ENCODE measurements around the gene MAP2K2.

MAP2K2 gene

DNA sequence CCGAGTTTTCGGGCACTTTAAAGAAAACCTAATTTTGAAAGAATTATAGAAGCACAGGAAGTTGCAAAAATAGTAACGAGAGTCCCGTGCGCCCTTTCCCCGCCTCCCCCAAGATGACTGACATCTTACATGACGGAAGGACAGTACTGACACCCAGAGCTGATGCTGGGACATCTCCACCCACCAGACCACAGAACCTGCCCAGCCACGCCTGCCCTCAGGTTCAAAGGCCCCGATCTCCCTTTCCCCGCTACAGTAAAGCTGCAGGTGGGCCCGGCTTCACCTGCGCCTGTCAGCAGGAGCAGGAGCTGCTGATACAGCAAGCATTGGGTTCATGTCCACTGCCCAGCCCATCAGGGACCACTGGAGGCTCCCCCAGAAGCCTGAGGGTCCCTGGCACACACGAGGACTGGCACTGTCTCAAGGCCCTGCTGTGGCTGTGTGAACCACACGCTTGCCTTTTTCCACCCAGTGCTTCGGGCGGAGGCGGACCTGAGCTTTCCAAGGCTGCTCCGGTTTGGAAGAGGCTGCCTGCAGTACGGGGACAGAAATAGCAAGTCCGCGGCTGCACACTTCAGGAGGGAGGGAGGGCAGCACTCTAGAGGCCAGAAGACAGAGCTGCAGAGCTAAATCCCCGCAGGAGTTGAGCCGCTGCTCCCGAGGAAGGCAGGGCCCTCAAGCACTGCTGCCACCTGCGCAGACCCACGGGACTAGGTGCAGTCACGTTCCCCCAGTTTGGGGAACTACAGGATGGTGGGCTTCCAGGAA, 8.7 kb downstream of the MAP2K2 start:
- Mint-ChIP-seq H3K4me3 (peak overlapping the region; percentile 49 to 65), H3K9me3 (no peaks in the 10 kb centered on the region), H3K27ac (peak overlapping the region; percentile 82 to 87), H3K27me3 (no peaks in the 10 kb centered on the region), H3K4me1 (peaks cover 81% of the 10 kb centered on the region)
- DNase-seq = peak; percentile 53 to 62
- ATAC-seq = peak; percentile 95

- DNase-seq (no peak), ATAC-seq (no peak)
- no peak overlapping the region for H3K27ac Mint-ChIP-seq
- H3K9me3 Mint-ChIP-seq = no peaks in the 10 kb centered on the region
- H3K4me1 Mint-ChIP-seq = peaks cover 82% of the 10 kb centered on the region
- no peaks in the 10 kb centered on the region for H3K27me3 Mint-ChIP-seq
- H3K4me3 Mint-ChIP-seq = no peak overlapping the region
These were observed 9.7 kb downstream of the MAP2K2 start for GRCh38 chr19:4114181-4114580.

DNA sequence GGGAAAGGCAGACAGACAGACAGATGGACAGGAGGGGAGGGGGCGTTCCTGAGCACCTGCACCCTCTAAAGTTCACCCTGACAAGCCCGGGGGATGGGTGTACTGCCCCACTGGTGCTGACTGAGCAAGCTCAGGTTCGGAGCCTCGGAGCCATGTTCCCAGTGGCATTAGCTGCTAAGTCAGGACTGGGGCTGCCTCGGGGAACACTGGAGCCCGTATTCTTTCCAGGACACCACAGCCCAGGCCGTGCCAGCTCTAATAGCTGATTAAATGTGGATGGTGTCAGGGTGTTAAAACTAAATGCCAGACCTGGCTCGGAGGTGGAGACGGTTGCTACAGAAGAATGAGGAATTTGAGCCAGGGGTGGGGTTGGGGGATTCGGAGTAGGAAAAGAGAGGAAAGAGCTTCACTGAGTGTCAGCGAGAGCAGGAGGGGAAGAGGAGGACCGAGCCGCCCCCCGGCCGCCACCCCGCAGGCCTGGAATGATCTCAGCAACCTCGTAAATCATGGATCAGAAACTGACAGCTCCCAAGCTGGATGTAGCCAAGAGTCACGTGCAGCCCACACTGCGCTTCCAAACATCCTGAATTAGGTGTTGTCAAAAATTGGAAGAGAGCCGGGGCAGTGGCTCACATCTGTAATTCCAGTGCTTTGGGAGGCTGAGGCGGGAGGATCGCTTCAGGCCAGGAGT, 10.4 kb downstream of the MAP2K2 start:
- Mint-ChIP-seq H3K27ac (no peak overlapping the region), H3K4me3 (peak overlapping the region in 1 of 2 donors; percentile 10), H3K27me3 (no peaks in the 10 kb centered on the region), H3K9me3 (no peaks in the 10 kb centered on the region), H3K4me1 (peaks cover 89% of the 10 kb centered on the region)
- DNase-seq (no peak), ATAC-seq (no peak)

GRCh38 chr19:4112367-4112766, 11.6 kb downstream of the MAP2K2 start:
- Mint-ChIP-seq H3K27me3 (no peaks in the 10 kb centered on the region), H3K9me3 (no peaks in the 10 kb centered on the region)

GRCh38 chr19:4109626-4109945, 14.3 kb downstream of the MAP2K2 start:
- DNase-seq = no peak
- ATAC-seq = no peak
- H3K4me1 Mint-ChIP-seq = peaks cover 86% of the 10 kb centered on the region
- H3K4me3 Mint-ChIP-seq = peak overlapping the region in 1 of 2 donors; percentile 82
- H3K9me3 Mint-ChIP-seq = no peaks in the 10 kb centered on the region
- H3K27me3 Mint-ChIP-seq = no peaks in the 10 kb centered on the region
- peak overlapping the region; percentile 42 to 49 for H3K27ac Mint-ChIP-seq

More at GRCh38 chr19:4112367-4112766, 11.6 kb downstream of the MAP2K2 start:
- ATAC-seq (no peak), DNase-seq (no peak)
- Mint-ChIP-seq H3K27ac (peak overlapping the region; percentile 52 to 71), H3K4me1 (peaks cover 89% of the 10 kb centered on the region), H3K4me3 (no peak overlapping the region)

GRCh38 chr19:4108767-4109625, 14.9 kb downstream of the MAP2K2 start:
- Mint-ChIP-seq H3K4me1 (peaks cover 87% of the 10 kb centered on the region), H3K9me3 (no peaks in the 10 kb centered on the region), H3K27me3 (no peaks in the 10 kb centered on the region), H3K4me3 (peak overlapping the region; percentile 54 to 82), H3K27ac (peak overlapping the region; percentile 65 to 92)
- peak; percentile 72 for ATAC-seq
- DNase-seq = peak; percentile 46 to 72

DNA sequence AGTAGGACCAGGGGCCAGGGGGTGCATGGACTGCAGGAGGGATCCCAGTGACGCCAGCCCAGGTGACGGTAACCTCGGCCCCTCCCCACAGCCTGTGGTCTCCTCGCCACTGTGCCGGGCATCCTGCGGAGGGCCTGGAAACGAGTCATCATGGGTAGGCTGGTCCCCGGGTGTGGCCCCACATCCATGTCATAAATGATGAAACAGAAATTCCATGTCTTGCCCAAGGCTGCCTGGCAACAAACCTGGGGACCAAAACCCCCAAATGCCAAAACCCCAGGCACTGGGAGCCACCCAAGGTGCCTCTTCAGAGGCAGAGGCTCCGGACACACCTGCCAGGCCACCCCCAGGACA, 20.9 kb downstream of the MAP2K2 start:
- DNase-seq (peak in 1 of 2 donors; percentile 44), ATAC-seq (no peak)
- H3K4me3 Mint-ChIP-seq = peak overlapping the region in 1 of 2 donors; percentile 15
- peak overlapping the region in 1 of 2 donors; percentile 65 for H3K27ac Mint-ChIP-seq
- peaks cover 45% of the 10 kb centered on the region for H3K4me1 Mint-ChIP-seq
- H3K9me3 Mint-ChIP-seq = no peaks in the 10 kb centered on the region
- H3K27me3 Mint-ChIP-seq = no peaks in the 10 kb centered on the region

GRCh38 chr19:4102339-4103079, 21.4 kb downstream of the MAP2K2 start:
- Mint-ChIP-seq H3K27ac (no peak overlapping the region), H3K4me3 (no peak overlapping the region), H3K4me1 (peaks cover 40% of the 10 kb centered on the region), H3K27me3 (no peaks in the 10 kb centered on the region), H3K9me3 (no peaks in the 10 kb centered on the region)
- no peak for ATAC-seq
- DNase-seq = no peak

DNA sequence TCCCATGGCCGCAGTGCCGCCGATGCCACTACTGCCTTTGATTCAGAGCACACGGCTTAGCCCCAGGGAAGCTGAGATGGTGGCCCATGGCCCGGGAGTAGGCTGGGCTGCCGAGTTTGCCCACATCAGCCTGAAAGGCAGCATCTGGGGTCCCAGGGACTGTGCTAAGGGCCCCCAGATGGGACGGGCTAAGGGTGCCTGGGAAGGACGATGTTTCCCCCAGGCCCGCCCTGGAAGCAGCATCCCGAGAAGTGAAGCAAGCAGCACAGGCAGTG, 22.5 kb downstream of the MAP2K2 start:
- Mint-ChIP-seq H3K27me3 (no peaks in the 10 kb centered on the region), H3K4me3 (no peak overlapping the region), H3K9me3 (no peaks in the 10 kb centered on the region), H3K27ac (no peak overlapping the region), H3K4me1 (peaks cover 31% of the 10 kb centered on the region)
- DNase-seq (no peak), ATAC-seq (no peak)

DNA sequence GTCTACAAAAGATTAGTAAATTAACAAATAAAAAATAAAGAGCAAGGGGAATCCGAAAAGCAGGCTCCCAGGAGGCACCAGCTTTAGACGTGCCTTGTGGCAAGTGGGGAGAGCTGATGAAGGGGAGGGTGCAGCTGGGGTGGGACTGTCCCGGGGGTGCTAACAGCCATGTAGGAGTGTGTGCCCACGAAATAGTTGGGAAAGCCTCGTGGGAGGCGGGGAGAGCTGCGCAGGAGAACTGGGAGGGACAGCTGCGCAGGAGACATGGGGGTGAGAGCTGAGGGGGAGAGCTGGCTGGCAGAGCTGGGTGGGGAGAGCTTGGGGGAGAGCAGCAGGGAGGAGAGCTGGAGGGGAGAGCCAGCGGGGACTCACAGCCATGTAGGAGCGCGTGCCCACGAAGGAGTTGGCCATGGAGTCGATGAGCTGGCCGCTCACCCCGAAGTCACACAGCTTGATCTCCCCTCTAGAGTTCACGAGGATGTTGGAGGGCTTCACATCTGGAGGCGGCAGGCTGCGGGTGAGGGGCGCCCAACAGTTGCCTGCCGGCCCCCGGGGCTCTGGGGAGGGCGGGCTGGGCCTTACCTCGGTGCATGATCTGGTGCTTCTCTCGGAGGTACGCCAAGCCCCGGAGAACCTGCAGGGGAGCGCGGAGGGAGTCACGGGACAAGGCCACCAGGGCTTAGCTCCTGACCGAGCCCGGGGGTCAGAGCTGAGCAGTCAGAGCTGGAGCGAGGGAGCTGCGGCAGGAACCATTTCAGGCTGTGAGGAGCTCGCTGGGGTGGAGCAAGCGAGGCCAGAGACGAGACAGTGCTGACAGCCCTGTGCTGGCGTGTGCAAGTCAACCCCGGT, 23.1 kb downstream of the MAP2K2 start:
- no peak overlapping the region for H3K4me3 Mint-ChIP-seq
- no peak for ATAC-seq
- H3K9me3 Mint-ChIP-seq = no peaks in the 10 kb centered on the region
- H3K27ac Mint-ChIP-seq = no peak overlapping the region
- no peak for DNase-seq
- peaks cover 28% of the 10 kb centered on the region for H3K4me1 Mint-ChIP-seq
- no peaks in the 10 kb centered on the region for H3K27me3 Mint-ChIP-seq

GRCh38 chr19:4099041-4099764, 24.7 kb downstream of the MAP2K2 start:
- Mint-ChIP-seq H3K27me3 (no peaks in the 10 kb centered on the region), H3K4me3 (no peak overlapping the region), H3K4me1 (peaks cover 11% of the 10 kb centered on the region), H3K9me3 (no peaks in the 10 kb centered on the region), H3K27ac (no peak overlapping the region)
- ATAC-seq (no peak), DNase-seq (no peak)

- H3K9me3 Mint-ChIP-seq = no peaks in the 10 kb centered on the region
- H3K27me3 Mint-ChIP-seq = no peaks in the 10 kb centered on the region
- peaks cover 7% of the 10 kb centered on the region for H3K4me1 Mint-ChIP-seq
- no peak overlapping the region for H3K27ac Mint-ChIP-seq
- no peak overlapping the region for H3K4me3 Mint-ChIP-seq
- no peak for ATAC-seq
- DNase-seq = no peak
These were observed 25.4 kb downstream of the MAP2K2 start for GRCh38 chr19:4098493-4098892.

DNA sequence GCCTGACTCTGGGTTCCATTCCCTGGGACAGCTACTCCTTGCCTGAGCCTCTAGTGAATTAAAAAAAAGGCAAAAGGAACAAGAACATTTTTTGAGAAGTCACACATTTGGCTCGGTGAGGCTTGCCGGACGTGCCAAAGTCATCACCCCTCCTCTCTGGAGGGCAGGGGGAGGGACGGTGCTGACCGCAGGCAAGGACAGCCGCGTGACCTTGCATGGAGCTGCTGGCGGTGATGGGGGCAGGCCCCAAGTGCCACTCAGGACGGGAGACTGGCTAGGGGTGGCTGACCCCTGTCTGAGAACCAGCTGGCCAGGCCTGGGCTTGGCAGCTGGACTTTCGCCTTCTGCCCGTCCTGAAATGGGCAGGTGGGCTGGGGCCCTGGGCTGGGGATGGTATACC, 26.4 kb downstream of the MAP2K2 start:
- H3K27ac Mint-ChIP-seq = peak overlapping the region in 1 of 2 donors; percentile 34

More for the DNA sequence above, 26.4 kb downstream of the MAP2K2 start:
- ATAC-seq = no peak
- peaks cover 4% of the 10 kb centered on the region for H3K4me1 Mint-ChIP-seq
- DNase-seq = no peak
- no peaks in the 10 kb centered on the region for H3K9me3 Mint-ChIP-seq
- no peak overlapping the region for H3K4me3 Mint-ChIP-seq
- no peaks in the 10 kb centered on the region for H3K27me3 Mint-ChIP-seq

All from stimulated activated naive CD8-positive, alpha-beta T cell treated with anti-CD3 and anti-CD28 coated beads, Interleukin-15, amount 100 ng/mL, for 72 hours (primary cell).